ENCODE results near the gene CHN2. TPM values are rescaled to one million over a fixed set of nuclear protein-coding genes. Genes with fewer than 3 reads are reported as not detected.
A peak's percentile ranks its signal among the peaks of the same experiment; 100 is the strongest.

Gene CHN2
- total RNA-seq, 4 donors from 2014 or later: 5.6 to 36.7 (median 16.8) TPM

DNA sequence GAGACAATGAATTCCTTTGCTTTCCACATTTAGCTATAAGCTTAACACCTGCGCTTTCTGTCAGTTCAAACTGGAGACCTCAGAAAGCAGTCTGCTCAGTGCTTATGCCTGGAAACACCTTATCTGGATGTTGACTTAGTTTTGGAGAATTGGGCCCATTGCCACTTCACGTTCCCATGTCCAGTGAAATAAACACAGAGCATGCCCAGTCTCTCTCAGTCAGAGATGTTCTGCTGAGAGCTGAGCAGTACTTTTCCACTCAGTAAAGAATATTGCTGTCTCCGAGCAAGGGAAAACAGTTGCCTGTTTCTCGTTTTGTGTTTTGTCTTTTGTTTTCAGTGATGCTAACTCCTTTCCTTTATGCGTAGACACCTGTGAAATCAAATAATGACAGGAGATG, 285.9 kb downstream of the CHN2 start:
- in situ Hi-C loops (cut with MboI; ENCODE audit: low pct_ligation_motif_present in 1 of 4, low pct_unique_long_range_greater_than_20kb in 1 of 4, low sequenced_read_pairs in 3 of 4) (no loop called here), intact Hi-C loops (cut with DNase I; ENCODE audit: low total_unique reads) (no loop called here)
- peak overlapping the region in 2 of 4 donors; percentile 3 to 4 for H3K4me3 ChIP-seq
- no peaks in the 10 kb centered on the region for H3K27me3 ChIP-seq
- peaks cover 9 to 47% (median 23%) of the 10 kb centered on the region in 4 donors for H3K4me1 ChIP-seq
- WGBS, 2 donors (ENCODE audit: low coverage in 1 of 2): 41 to 44% methylated on average over 3 to 5 of the region's 5 CpGs
- TF ChIP-seq POLR2AphosphoS5 (IDR thresholded peaks at IDR 0.05) (no peak), EP300 (IDR thresholded peaks at IDR 0.05; ENCODE audit: low read depth) (no peak)
- H3K36me3 ChIP-seq: no peaks in the 10 kb centered on the region
- peak overlapping the region; percentile 41 to 86 (median 80) for H3K27ac ChIP-seq
- DNase-seq: no peak
- H3K9me3 ChIP-seq: no peaks in the 10 kb centered on the region

DNA sequence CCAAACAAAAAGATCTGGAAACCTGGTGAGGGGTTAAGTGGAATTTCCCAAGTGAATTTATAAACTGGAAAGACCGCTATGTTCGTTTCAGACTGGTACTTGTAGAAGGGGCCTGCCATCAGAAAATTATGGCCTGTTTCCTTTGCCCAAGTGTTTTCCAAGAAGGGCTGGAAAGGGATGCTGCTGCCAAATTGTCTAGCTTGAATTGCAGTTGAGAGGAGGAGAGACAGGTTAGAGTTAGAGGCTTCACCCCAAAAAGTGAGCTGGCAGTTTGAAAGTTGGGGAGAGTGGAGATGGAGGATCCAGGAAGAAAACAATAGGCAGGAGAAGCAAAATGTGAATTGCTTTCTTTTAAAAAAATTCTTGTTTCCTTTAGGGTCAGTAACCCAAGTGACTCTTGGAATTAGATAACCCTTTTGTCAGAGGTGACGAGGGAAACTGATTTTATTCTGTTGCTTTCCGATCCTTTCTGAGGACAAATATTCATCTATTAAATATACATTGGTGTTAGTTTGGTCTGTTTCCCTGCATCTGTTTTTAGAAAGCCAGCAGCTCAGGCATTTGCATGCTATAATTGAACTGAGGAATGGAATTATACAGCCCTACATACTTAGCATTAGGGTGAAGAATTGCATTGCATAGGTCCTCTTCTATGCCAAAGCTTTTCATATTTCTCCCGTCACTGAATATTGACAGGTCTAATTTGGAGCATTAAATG, 286.5 kb downstream of the CHN2 start:
- 41 to 77% methylated on average over 3 to 5 of the region's 5 CpGs for WGBS, 2 donors (ENCODE audit: low coverage in 1 of 2)
- Histone ChIP-seq H3K9me3 (no peaks in the 10 kb centered on the region), H3K27ac (peak overlapping the region; percentile 41 to 86 (median 80)), H3K27me3 (no peaks in the 10 kb centered on the region), H3K36me3 (no peaks in the 10 kb centered on the region), H3K4me1 (peaks cover 9 to 53% (median 29%) of the 10 kb centered on the region in 4 donors), H3K4me3 (peak overlapping the region in 2 of 4 donors; percentile 3 to 4)
- TF ChIP-seq EP300 (IDR thresholded peaks at IDR 0.05; ENCODE audit: low read depth) (no peak), POLR2AphosphoS5 (IDR thresholded peaks at IDR 0.05) (no peak), POLR2A (IDR thresholded peaks at IDR 0.05) (no peak), CTCF (IDR thresholded peaks at IDR 0.05) (no peak)
- intact Hi-C loops (cut with DNase I; ENCODE audit: low total_unique reads): no loop called here
- DNase-seq: no peak
- in situ Hi-C loops (cut with MboI; ENCODE audit: low pct_ligation_motif_present in 1 of 4, low pct_unique_long_range_greater_than_20kb in 1 of 4, low sequenced_read_pairs in 3 of 4): no loop called here

DNA sequence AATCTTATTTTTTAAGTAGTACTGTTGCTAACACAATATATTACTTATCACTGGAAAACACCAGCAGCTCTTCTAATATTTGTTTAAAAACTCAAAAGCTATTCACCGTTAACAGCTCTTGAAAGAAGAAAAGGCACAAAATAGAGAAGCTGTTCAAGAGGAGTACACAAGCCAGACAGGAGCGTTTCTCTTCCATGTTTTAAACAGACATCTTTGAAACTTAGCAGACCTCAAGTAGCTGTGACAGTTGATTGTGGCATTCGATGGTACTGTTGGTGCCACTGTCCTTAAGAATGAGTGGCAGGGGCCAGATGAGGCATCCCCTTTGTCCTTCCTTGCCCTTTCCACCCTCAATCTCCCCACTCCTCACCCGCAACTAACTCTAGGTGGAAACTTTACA, 287.5 kb downstream of the CHN2 start:
- H3K9me3 ChIP-seq: no peaks in the 10 kb centered on the region
- H3K27me3 ChIP-seq: no peaks in the 10 kb centered on the region
- intact Hi-C loops (cut with DNase I; ENCODE audit: low total_unique reads) (no loop called here), in situ Hi-C loops (cut with MboI; ENCODE audit: low pct_ligation_motif_present in 1 of 4, low pct_unique_long_range_greater_than_20kb in 1 of 4, low sequenced_read_pairs in 3 of 4) (no loop called here)
- TF ChIP-seq POLR2A (IDR thresholded peaks at IDR 0.05) (no peak), EP300 (IDR thresholded peaks at IDR 0.05; ENCODE audit: low read depth) (no peak), POLR2AphosphoS5 (IDR thresholded peaks at IDR 0.05) (no peak), CTCF (IDR thresholded peaks at IDR 0.05) (no peak)
- H3K4me1 ChIP-seq: peaks cover 9 to 59% (median 33%) of the 10 kb centered on the region in 4 donors
- no peak overlapping the region for H3K4me3 ChIP-seq
- no peak for DNase-seq
- no peaks in the 10 kb centered on the region for H3K36me3 ChIP-seq
- peak overlapping the region in 3 of 4 donors; percentile 10 to 86 (median 34) for H3K27ac ChIP-seq
- 59 to 75% methylated on average over 4 of the region's 4 CpGs for WGBS, 2 donors (ENCODE audit: low coverage in 1 of 2)

DNA sequence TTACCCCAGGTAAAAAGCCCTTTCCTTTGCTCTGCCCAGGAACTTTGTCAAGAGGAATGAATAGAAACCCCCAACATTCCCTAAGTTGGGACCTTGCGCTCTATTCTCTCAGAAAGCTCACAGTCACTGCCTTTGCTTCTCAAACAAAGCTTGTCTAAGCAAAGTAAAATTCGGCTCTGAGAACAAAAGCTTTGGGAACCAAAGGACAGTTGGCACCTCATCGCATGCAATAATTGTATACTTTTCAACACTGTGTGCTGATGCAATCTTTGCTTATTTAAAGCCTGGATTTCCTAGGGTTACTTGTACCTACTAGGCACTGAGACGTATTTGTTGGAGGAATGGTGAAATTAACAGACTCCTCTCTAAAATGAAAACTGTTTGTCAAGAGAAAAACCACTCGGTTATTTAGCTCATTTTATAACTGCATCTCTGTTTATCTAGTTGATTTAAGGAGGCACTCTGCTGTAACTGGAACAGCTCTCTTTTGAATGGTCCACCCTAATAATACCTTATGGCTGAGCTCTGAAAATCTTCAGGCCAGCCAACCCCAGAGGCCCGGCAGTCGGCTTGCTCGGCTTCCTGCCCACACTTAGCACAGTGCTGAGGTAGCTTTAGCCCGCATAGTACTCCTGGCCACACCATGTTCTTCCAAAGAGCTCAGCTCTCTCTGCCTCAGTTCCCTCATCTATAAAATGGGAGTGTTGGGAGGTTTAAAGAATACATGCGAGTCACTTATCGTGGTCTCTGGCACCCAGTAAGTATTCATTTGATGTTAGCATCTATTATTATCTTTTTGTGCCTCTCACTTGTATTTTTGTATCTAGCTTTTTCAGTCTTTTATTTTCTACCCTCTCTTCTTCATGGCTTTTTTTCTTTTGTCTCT, 288.9 kb downstream of the CHN2 start:
- in situ Hi-C loops (cut with MboI; ENCODE audit: low pct_ligation_motif_present in 1 of 4, low pct_unique_long_range_greater_than_20kb in 1 of 4, low sequenced_read_pairs in 3 of 4) (no loop called here), intact Hi-C loops (cut with DNase I; ENCODE audit: low total_unique reads) (no loop called here)
- TF ChIP-seq CTCF (IDR thresholded peaks at IDR 0.05) (no peak), POLR2A (IDR thresholded peaks at IDR 0.05) (no peak), EP300 (IDR thresholded peaks at IDR 0.05; ENCODE audit: low read depth) (no peak)
- Histone ChIP-seq H3K36me3 (no peaks in the 10 kb centered on the region), H3K9me3 (no peaks in the 10 kb centered on the region), H3K4me1 (peaks cover 9 to 73% (median 45%) of the 10 kb centered on the region in 4 donors), H3K27ac (peak overlapping the region in 3 of 4 donors; percentile 0 to 68 (median 8)), H3K4me3 (no peak overlapping the region), H3K27me3 (no peaks in the 10 kb centered on the region)
- no peak for DNase-seq
- whole genome bisulfite sequencing, 2 donors (ENCODE audit: low coverage in 1 of 2): 60% methylated on average over 5 to 11 of the region's 11 CpGs

Measured in transverse colon (tissue), 4 donors.